GM19351 (cell line): ENCODE results near the gene MTA3.

Experiments
- ATAC-seq: cut with Tn5 transposase; IDR thresholded peaks from one replicate; pipeline ENCODE4 v1.9.1; 2021; ENCODE audit warnings: mild to moderate bottlenecking, moderate library complexity; ENCODE audit not compliant: unreplicated experiment

Gene MTA3

DNA sequence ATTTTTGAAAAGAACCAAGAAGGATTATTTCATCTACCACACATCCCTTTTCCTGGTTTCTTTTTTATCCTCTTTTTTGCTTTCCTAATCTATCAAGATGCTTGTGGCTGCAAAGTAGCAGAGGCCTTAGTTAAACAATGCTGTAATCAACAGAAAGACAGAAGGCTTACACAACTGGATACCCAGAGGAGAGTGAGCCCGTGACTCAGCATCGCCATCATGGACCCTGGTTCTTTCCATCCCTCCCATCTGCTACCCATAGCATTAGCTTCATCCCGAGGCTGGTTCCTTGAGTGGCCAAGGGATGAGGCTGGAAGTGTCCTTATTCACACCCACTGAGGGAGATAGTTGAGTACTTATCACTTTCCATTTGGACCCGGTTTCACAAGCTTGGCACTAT, 231.4 kb downstream of the MTA3 start:
- ATAC-seq: no peak

- no peak for ATAC-seq
These were observed 232.1 kb downstream of the MTA3 start for GRCh38 chr2:42800461-42800962.

DNA sequence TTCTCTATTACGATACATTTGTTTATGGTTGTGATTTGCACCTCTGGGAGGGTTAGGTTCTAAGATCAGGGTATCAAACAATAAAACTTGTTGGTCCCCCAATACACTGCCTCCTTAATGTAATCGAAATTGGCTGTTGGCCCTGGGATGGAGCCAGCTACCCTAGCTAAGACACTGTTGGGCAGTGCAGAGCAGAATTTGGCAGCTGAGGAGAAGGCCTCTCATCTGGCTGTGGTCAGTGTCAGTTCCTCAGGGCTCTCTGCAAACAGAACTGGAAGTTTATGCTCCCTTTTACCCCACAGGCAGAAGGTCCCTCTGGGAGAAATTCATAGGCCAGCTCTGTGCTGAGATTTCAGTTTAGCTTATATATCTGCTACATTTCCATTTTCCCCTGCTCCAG, 232.5 kb downstream of the MTA3 start:
- no peak for ATAC-seq

- no peak for ATAC-seq
These were observed 232.9 kb downstream of the MTA3 start for GRCh38 chr2:42801381-42801780.

- ATAC-seq: no peak
These were observed 233.7 kb downstream of the MTA3 start for GRCh38 chr2:42802150-42802549.

- no peak for ATAC-seq
These were observed 235.9 kb downstream of the MTA3 start for GRCh38 chr2:42804338-42804737.

- no peak for ATAC-seq
These were observed 236.5 kb downstream of the MTA3 start for GRCh38 chr2:42804891-42805290.
